Measurements from ENCODE around the gene GEN1.
"Not testable (repeated sequence)": the region's sequence is repeated elsewhere in the genome, so short reads cannot be mapped to it uniquely, and the experiment has no call there.

Gene GEN1

DNA sequence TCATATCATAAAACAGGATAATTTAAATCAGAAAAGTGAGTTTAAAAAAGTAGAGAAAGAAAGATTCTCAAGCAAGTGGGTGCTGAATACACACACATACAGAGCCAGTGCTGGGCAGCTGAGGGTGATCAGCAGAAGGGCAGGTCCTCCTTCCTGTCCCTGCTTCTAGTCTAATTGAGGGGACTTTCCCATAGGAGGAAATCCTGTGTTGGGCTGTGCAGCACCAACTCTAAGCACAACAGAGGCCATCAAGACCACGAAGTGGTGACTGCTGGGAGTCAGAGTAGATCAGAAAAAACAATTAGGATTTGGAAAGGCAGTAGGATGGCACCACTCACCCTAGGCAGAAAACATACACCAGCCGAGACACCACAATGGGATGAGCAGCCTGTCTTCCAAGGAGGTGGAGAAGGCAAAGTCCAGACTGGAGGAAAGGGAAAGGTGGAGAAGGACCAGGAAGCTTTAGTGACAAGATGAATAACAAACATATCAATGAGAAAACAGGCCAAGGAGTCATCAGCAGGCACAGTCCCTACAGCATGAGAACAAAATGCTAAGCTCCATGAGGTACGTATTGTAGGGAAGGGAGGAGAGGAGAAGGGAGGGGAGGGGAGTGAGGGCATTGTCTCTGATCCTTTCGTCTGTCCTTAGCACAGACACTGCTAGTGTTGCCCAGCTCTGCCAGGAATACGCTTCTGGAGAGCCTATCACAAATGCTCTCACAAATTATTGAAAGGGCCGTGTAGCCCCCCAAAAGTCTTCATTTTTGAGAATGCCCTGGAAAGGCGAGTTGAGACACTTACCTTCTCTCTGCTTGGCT is 45.6 kb downstream of the GEN1 start:
- no peak for DNase-seq

- no peak for DNase-seq
These were observed 46.3 kb downstream of the GEN1 start for GRCh38 chr2:17800219-17800618.

DNA sequence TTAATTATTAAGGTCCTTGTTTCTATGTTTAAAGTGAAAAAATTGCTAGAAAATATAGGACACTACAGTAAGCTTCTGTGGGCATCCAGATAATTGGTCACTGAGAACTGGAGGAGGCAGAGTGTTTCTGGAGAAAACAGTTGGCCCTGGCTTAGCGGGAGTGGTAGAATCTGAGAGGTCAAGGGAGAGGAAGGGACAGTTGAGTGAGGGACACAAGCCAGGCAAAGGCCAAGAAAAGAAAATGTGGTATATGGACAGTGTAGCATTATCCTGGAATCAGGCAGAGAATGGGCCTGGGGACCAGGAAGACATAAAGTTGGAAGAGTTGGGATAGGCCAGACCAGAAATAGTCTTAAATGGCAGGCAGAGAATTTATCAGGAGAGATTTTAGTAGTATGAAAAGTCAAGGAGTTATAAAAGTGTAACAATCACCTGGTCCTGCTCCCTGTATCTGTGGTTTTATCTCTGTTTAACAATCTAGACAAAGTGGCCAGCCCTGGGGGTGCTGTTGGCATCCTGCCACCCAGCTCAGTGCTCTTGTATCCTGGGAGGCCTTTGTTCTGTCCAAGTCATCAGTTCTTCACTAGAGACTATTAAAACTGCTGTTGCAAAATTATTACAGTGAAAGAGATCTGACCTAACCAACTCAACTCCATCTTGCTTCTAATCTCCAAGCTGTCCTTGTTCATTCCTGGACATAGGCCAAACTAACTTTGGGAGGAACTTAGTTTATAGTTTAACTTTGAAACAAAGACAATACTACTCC is 46.9 kb downstream of the GEN1 start:
- no peak for DNase-seq

- DNase-seq = no peak
These were observed 49.6 kb downstream of the GEN1 start for GRCh38 chr2:17803497-17803896.

DNA sequence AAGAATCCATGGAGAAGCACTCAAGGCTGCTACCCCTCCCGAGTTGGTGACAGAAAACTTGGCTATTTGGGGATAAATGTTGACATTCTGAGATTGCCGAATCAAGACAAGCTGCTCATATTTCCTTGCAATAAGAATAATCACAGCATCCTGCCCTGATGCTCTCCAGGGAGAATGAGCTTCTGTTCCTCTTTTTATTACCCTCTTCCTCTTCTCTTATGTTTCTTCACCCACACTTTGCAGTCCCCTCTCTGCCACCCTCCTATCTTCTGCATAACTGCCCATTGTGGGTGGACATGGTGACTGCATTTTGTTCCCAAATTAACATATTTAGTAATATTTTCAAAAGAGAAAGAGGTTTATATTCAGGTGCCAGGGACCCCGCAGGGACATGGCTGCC is 50.4 kb downstream of the GEN1 start:
- no peak for DNase-seq

DNA sequence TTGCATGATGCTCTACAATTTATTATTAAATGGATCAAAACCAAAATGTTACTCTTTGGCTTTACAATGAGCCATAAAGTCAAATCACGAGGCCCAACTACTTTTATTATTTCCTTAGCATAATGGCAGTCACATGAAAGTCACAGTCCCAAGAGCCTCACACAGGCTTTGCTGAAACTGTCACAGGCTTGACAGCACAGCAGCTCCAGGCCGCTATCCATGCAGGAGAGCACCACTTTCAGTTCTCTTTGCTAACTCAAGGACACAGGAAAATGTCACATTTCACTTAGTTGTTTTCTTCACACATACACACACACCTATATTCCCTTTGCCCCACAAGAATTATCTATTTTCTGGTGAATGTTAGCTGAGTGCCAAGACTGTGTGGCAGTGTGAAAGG is 51.2 kb downstream of the GEN1 start:
- no peak for DNase-seq

GRCh38 chr2:17805717-17806363 is 51.9 kb downstream of the GEN1 start:
- no peak for DNase-seq

- no peak for DNase-seq
These were observed 59.2 kb downstream of the GEN1 start for GRCh38 chr2:17813010-17813741.

DNA sequence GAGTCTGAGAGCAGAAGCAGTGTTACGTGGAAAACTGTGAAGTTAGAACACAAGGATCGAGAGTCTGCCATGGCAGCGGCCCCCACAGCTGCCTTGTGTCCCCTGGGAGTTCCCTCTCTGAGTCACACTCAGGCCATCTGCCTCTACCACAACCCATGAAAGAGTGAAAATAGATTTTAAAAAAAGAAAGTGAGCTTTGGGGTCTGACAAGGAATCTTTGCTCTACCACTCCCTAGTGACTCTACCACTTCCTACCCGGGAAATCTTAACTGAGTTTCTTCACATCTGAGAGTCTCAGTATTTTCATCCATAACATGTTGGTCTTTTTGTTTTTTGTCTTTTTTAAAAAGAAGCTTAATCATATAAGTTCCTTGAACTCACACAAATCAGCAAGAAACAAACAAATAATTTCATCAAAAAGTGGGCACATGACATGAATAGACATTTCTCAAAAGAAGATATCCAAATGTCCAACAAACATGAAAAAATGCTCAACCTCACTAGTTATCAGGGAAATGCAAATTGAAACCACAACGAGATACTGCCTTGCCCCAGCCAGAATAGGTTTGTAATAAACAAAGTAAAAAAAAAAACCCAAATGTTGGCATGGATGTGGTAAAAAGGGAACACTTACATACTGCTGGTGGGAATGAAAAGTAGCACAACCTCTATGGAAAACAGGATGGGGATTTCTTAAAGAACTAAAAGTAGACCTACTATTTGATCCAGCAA is 60.0 kb downstream of the GEN1 start:
- no peak for DNase-seq

DNA sequence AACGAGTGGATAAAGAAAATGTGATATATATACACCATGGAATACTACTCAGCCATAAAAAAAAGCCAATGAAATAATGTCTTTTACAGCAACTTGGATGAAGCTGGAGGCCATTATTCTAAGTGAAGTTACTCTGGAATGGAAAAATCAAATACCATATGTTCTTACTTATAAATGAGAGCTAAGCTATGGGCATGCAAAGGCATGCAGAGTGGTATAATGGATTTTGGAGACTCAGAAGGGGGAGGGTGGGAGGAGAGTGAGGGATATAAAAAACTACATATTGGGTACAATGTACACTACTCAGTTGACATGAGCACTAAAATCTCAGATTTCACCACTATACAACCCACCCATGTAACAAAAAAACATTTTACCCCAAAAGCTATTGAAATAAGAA is 60.7 kb downstream of the GEN1 start:
- DNase-seq = no peak

DNA sequence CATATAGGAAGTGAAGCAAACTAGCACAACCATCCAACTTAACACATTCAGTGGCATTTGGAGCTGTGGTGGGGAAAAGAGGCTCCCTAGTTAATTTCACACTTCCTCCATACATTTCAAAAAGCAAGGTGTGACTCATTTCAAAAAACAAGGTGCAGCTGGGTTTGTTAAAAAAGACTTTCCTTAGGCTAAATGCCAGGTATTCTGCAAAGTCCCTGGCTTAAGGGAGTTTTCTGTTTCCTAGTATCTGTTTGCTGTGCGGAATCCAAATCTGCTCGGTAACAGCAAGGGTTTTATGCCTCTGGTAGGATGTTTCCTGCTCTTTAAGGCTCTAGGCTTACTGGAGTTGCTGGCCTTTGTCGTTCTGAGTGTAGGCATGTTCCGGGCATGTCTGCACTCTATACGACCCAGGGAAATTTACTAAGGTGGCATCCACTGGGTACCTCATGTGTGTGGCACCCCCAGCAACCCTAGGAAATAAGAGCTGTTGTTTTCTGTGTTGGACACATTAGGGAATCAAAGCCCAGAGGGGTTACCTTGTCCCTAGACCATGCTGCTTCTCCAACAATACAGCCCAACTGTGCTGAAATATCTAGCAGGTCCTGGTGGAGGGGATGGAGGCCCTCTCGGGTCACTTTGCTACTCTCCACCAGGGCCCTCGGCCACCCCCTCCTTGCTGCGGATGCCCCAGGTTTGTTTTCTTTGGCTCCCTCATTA is 61.7 kb downstream of the GEN1 start:
- DNase-seq = no peak

GRCh38 chr2:17816396-17817245 is 62.7 kb downstream of the GEN1 start, which contains the start of gene MSGN1:
Gene MSGN1, plus strand, starts transcription at chr2:17816460. Its CDS starts 59 bp downstream, at chr2:17816519.
- DNase-seq = no peak

DNA sequence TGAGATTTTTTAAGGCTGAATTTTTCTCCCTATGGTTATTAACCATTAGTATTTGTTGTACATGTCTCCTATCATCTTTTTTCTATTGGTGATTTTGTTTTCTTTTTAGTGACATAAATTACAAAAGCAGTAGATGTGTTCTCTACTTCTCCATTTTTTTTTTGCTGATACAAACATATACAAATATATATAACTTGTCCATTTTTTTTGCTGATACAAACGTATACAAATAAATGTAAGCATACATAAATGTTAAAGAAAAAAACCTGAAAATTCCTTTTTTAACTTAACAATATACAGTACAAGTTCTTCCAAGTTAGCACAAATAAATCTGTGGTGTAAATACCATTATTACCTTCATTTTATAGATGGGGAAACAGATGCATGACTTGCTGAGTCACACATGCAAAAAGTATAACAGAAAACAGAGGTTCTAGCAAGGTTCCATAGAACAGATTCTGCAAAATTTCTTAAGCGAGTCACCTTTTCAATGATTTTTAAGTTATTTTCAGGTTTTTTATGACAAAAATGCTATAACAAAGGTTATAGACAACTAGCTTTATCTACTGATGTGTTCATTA is 64.4 kb downstream of the GEN1 start:
- no peak for DNase-seq

- DNase-seq = no peak
These were observed 67.1 kb downstream of the GEN1 start for GRCh38 chr2:17821080-17821479.

DNA sequence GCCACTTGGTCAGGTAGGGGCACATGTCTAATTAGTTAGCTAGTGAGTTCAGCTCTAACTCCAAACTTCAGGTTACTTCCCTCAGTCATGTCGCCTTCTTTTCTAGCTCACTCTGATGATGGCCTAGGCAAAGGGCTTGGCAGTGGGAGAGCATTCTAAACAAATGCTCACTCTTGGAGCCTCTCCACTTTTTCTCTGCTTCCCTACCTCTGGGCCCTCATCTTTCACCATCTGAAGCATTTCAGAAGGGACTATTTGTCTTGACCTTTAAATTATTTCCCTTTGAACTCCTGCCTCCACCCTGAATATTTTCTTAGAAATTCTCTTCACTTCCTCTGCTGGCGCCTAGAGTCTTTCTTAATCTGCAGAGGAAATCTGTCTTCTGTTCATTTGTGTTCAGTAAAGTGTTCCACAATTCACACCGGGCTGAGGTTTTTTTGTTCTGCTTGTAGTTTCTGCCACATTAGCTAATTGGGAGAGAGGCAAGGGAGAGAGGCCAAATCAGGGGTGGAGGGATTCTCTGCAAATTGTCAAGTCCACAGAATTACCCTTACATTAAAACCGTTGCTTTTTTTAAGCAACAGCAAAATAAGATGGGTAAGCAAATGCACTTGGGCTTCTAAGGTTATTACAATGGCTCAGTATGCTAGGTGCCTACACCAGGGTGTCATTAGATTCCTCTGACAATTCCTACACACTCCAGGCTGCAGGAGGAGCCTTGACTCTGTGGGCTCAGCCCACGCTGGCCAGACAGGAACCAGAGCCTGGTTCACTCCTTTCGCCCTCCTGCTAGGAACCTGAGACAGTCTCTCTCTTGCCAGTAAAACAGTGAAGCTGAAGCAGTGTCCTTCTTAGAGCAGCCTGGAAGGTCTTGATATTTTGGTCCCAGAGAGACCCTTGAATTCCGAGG is 67.9 kb downstream of the GEN1 start:
- DNase-seq = no peak

DNA sequence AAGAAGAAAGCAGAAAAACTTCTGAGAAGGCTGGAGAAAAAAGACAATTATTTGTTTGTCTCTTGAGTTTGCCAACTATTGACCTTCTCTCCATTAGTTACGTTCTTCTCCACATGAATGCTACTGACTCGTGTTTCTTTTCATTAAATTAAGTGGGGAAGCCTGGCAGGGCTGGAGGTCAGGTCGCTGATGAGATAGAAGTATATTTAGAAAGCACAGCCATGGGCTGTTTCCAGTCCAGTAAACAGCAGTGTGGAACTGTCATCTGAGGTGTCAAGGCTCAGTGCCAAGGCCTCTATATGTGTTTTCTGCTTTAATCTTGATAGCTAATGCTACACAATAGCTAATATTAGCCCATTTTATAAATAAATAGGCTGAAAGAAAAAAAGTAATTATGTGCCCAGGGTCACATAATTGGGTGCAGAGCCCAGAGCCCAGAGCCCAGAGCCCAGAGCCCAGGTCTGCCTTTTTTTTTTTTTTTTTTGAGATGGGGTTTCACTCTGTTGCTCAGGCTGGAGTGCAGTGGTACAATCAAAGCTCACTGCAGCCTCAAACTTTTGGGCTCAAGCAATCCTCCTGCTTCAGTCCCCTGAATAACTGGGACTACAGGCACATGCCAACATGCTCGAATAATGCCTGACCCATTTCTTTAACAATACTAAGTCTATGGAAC is 68.6 kb downstream of the GEN1 start:
- no peak for DNase-seq

- DNase-seq = not testable (repeated sequence)
These were observed 69.7 kb downstream of the GEN1 start for GRCh38 chr2:17823646-17824045.

DNA sequence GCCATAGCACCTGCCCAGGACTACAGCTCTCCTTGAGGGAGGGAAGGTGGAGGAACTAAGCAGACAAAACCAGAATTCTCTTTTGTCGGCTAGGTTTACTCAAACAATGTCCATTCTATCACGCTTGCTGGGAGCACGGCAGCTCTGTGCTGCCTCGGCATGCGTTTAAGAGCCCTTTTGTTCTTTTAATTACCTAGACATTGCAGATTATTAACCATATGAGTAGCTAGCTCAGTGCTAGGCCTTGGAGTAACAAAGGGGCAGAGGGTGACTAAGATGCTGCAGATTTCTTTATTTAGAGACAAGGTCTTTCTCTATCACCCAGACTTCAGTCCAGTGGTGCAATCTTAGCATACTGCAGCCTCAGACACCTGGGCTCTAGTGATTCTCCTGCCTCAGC is 73.4 kb downstream of the GEN1 start:
- no peak for DNase-seq

- DNase-seq = no peak
These were observed 73.8 kb downstream of the GEN1 start for GRCh38 chr2:17827785-17828184.

All from activated CD4-positive, alpha-beta T cell treated with anti-CD3 and anti-CD28 coated beads for 1 hour (primary cell).